HG03354 (cell line): ENCODE results near the gene PSMB2.
A peak's percentile ranks its signal among the peaks of the same experiment; 100 is the strongest.

ENCODE experiments used
- ATAC-seq: cut with Tn5 transposase; IDR thresholded peaks from one replicate; pipeline ENCODE4 v1.9.1; 2021; ENCODE audit warnings: mild to moderate bottlenecking; ENCODE audit not compliant: unreplicated experiment, poor library complexity, severe bottlenecking

The PSMB2 gene

DNA sequence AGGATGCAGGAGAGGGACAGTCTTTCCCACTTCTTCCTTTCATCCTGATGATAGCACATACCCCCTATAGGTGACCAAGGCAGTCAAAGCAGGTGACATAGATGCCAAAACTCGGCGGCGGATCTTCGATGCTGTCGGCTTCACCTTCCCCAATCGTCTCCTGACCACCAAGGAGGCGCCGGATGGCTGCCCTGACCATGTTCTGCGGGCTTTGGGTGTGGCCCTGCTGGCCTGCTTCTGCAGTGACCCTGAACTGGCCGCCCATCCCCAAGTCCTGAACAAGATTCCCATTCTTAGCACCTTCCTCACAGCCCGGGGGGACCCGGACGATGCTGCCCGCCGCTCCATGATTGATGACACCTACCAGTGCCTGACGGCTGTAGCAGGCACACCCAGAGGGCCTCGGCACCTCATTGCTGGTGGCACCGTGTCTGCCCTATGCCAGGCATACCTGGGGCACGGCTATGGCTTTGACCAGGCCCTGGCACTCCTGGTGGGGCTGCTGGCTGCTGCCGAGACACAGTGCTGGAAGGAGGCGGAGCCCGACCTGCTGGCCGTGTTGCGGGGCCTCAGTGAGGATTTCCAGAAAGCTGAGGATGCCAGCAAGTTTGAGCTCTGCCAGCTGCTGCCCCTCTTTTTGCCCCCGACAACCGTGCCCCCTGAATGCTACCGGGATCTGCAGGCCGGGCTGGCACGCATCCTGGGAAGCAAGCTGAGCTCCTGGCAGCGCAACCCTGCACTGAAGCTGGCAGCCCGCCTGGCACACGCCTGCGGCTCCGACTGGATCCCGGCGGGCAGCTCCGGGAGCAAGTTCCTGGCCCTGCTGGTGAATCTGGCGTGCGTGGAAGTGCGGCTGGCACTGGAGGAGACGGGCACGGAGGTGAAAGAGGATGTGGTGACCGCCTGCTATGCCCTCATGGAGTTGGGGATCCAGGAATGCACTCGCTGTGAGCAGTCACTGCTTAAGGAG, 80.8 kb downstream of the PSMB2 start:
- ATAC-seq: no peak

DNA sequence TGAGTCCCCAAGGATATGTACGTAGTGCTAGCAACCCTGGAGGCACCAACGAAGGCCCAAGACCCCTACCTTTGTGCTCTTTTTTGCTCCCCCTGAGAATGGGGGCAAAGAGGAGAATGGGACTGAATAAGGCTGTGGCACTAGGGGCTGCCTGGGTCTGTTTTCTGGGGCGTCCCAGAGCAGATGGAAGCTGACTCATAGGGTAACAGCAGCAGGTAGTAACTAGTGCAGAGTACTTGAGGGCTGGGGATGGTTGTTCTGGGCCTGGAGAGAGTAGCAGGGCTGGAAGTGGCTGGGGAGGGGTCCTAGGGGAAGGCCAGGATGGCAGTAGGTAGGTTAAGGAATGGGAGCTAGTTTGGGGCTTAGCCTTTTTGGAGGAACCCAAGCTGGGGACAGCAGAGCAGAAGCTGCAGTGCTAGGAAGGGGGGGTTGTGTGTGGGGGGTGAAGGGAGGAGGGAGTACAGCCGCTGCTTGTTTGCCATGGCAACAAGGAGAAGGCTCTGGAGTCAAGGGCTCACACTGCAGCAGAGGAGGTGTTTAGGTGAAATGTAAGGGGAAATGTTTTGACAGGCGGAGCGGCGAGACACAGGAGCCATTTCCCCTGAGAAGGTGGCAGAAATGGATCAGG, 81.9 kb downstream of the PSMB2 start:
- ATAC-seq: no peak

DNA sequence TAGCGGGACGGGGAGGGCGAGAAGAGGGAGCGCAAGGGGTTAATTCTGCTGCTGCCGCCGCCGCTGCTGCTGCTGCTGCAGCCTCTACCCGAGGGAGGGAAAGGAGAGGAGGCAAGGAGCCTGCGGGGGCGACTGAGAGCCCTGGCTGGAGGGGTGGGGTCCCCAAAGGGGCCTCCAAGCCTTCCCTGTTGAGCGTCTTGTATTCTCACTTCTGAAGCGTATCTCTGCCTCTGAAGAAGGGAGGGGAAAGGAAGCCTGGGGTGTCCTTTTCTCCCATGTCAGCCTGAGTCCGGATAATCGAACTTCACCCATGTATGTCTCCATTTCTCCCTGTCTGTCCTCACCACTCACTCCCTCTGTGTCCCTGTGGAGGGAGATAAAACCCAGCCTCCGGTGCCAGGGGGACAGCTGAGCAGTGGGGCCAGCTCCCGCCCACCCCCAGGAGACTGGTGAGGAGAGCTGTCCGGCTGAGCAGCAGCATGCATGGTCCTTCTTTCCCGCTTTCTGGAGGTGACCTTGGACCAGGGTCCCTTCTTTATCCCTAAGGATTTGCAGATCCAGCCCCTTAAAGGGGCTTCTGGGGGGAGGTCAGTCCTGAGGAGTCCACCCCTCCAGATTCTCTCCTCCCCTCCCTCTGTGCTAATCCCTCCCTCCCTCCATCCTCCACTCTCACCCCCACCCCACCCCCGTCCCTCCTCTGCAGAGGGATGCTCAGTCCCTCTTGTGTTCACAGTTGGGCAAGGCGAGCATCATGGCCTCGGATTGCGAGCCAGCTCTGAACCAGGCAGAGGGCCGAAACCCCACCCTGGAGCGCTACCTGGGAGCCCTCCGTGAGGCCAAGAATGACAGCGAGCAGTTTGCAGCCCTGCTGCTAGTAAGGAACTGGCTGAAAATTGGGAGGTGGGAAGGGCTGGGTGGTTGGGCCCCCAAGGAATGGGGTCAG, 82.7 kb downstream of the PSMB2 start:
- ATAC-seq: no peak

DNA sequence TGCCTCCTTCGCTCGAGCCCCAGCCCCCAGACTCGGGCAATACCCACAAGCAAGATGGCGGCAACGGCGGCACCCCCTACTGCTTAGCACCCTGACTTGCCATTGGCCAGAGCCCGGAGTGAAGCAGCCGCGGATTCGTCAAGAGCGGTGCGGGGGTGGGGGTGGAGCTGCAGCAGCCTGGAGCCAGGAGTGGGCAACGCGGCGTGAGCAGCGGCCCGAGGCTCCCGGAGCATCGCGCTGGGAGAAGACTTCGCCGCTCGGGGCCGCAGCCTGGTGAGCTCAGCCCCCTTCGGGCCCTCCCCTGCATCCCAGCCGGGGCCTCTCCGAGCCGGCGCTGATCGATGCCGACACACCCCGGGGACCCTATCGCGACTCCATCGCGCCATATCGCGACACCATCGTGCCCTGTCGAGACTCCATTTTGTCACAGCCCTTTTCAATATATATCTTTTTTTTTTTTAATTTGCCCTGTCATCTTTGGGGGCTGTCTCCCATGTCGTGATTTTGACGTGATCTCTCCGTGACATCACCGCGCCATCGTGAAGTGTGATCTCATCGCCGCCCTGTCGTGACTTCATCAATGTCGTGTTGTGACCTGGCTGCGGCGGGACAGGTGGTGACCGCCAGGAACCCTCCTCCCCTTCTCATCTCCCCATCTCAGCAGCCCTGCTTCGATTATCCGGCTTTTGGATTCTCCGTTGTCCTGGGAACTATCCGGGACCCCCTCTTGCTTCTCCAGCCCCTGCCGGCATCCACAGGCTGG, 83.5 kb downstream of the PSMB2 start, which contains the start of gene NCDN:
NCDN (plus strand) TSS at position 189 of the 763 bp plus-strand sequence; CDS start at position 581, 392 bp downstream.
- ATAC-seq: peak; percentile 91

- peak; percentile 73 for ATAC-seq
Measured at GRCh38 chr1:35557118-35557610, 84.2 kb downstream of the PSMB2 start, which contains the start of gene KIAA0319L. KIAA0319L (minus strand) TSS chr1:35557403; CDS start chr1:35554491, 2,912 bp downstream.

DNA sequence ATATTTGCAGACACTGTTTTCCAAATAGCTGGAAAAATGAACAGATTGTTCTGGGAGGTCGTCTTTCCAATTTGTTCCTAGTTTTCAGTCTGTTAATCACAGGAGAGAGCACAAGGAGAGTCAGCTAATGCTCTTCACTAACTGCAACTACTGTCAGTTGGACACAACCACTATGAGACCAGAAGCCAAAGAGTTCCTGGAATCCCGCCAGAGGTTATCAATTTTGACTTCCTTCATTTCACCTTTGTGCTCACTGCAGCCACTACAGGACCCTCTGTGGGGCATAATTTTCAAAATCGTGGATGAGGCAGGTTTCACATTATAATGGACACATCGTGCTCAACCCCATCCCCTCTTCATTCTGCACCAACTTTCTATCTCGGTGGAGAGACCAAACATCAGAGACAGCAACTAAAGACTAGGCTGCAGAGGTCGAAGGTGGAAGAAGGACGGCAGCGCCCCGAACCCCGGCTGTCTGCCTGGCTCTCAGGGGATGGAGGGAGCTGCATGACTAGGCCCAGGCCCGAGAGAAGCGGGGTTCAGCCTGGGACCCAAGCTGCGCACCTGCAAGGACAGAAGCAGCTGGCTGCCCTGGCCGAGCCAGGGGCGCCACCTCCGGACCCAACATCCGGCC, 84.7 kb downstream of the PSMB2 start:
- ATAC-seq: no peak

GRCh38 chr1:35555601-35556477, 85.5 kb downstream of the PSMB2 start:
- ATAC-seq: no peak

DNA sequence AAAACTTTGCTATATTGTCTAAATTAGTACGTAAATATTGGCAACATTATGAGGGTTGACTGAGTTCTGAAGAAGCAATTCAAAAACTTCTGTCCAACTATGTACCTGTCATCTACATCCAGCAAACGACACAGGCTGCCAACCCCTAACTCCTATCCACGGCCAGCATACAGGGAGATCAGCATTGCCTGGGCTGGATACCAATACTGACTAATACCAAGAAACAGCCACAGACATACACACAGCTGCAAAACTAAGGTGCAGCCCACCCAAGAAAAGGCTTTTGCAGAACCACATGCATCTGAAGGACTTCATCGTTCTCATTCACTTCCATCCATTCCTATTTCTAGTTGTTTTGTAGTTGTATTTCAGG, 86.1 kb downstream of the PSMB2 start:
- ATAC-seq: no peak

DNA sequence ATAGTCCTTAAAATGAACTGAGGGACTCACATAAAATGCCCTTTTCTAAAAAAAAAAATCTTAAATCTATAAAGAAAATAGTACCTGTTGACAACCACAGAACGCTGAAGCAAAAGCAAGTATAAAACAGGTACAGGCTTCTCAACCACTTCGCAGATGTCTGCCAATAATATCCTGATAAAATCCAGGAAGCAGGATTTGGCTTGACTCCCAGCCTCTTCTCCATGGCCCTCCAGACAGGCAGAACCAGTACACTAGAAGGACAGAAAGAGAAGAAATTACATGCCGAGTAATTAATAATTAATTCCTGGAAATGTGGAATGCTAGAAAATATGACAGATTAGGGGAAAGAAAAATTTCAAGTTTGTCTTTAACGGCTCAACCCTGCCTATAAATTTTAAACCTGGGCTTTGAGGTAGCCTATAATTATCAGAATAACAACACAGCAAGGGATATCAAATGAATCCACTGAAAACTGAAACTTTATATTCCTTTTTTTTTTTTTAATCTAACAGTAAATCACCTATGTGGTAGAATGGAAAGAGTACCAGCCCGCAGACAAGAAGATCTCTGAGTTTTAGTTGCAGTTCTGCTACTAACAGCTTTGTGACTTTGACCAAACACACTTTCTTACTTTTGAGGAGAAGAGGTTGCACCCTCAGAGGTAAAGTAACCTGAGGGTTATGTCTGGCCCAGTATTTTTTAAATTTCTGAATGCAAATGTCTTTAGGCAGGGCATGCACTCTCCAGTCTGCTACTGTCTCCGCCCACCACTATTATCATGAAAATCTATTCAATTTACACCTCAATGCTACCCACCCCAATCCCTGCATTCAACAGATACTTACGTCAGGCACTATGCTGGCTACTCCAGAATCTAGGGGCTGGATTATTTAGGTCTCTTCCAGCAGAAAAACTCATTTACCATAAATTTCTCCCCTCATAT, 86.8 kb downstream of the PSMB2 start:
- no peak for ATAC-seq

DNA sequence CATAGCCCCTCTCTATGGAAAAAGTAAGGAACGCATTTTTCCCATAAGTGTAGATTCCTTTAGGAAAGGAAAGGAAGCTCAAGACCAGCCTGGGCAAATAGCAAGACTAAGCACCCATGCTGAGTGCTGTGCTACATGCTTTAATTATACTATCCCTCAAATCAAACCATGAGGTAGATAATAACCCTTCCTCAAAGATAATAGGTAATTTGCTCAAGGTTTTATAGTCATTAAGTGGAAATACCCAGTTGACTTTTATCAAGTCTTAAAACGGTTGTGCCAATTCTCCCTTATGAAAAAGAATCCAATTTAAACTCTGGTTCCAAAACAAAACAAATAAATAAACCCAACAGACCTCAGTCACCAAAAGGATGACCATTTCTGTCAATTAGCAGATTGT, 87.5 kb downstream of the PSMB2 start:
- no peak for ATAC-seq
